HEK293 (cell line): ENCODE measurements around the gene IL22RA1.

Experiments used
- CTCF ChIA-PET: fragments of 350-600 bp; formaldehyde crosslinking; extraction: SDS; loops from one replicate; lab custom pipeline; 2021; ENCODE audit warnings: antibody characterized with exemption; lab: Yijun Ruan, JAX
- POLR2A ChIA-PET: fragments of 300-600 bp; formaldehyde crosslinking; extraction: SDS; loops from one replicate; lab custom pipeline; 2020; ENCODE audit warnings: antibody characterized with exemption, inconsistent platforms; lab: Yijun Ruan, JAX
- H3K27ac ChIP-seq: fragments of 200-500 bp; sonication (Bioruptor generic); 2 replicates; pipeline ENCODE4 v1.5.1; 2014; ENCODE audit warnings: low read depth, low read length, control low read depth, inconsistent platforms; ENCODE audit errors: extremely low read depth
- H3K36me3 ChIP-seq, 2 experiments: fragments of 200-500 bp in 1 of 2; sonication (Bioruptor generic) in 1 of 2; 1 replicate in 1 of 2; 2 replicates in 1 of 2; pipeline ENCODE4 v1.5.1; 2014 to 2017; ENCODE audit warnings: inconsistent platforms in 2 of 2, low read length in 2 of 2; ENCODE audit not compliant: control insufficient read depth in 2 of 2, insufficient read depth in 1 of 2
- H3K4me1 ChIP-seq: fragments of 200-500 bp; sonication (Bioruptor generic); 2 replicates; pipeline ENCODE4 v1.5.1; 2014; ENCODE audit warnings: mild to moderate bottlenecking, low read length, inconsistent platforms; ENCODE audit not compliant: control insufficient read depth, insufficient read depth
- H3K4me3 ChIP-seq: 2 replicates; pipeline ENCODE4 v1.5.1; 2011; ENCODE audit warnings: low read depth, mild to moderate bottlenecking, control low read depth, low read length, moderate library complexity
- H3K9me3 ChIP-seq: fragments of 200-500 bp; sonication (Bioruptor generic); 2 replicates; pipeline ENCODE4 v1.5.1; 2014; ENCODE audit warnings: low read depth, low read length, inconsistent platforms; ENCODE audit not compliant: control insufficient read depth, insufficient read depth
- ELK4 ChIP-seq: IDR thresholded peaks from 2 replicates; pipeline ENCODE4 v1.6.1; 2011; ENCODE audit warnings: mild to moderate bottlenecking, low read depth, low read length, borderline replicate concordance
- PRDM1 ChIP-seq: fragments of 450-650 bp; formaldehyde crosslinking; IDR thresholded peaks from 2 replicates; pipeline ENCODE4; 2016; ENCODE audit warnings: missing biosample characterization, missing genetic modification characterization
- ZBTB6 ChIP-seq: fragments of 450-650 bp; formaldehyde crosslinking; IDR thresholded peaks from 2 replicates; pipeline ENCODE4 v1.5.1; 2017; ENCODE audit warnings: missing biosample characterization, missing genetic modification characterization
- ZNF112 ChIP-seq: fragments of 450-650 bp; formaldehyde crosslinking; IDR thresholded peaks from 2 replicates; pipeline ENCODE4 v1.5.0; 2017; ENCODE audit warnings: missing biosample characterization, missing genetic modification characterization
- ZNF121 ChIP-seq: fragments of 450-650 bp; formaldehyde crosslinking; IDR thresholded peaks from 2 replicates; pipeline ENCODE4 v1.5.1; 2016; ENCODE audit warnings: missing biosample characterization, missing genetic modification characterization
- ZNF138 ChIP-seq: fragments of 450-650 bp; formaldehyde crosslinking; IDR thresholded peaks from 2 replicates; pipeline ENCODE4 v1.5.1; 2016; ENCODE audit warnings: missing biosample characterization, missing genetic modification characterization, borderline replicate concordance
- ZNF302 ChIP-seq: fragments of 450-650 bp; formaldehyde crosslinking; IDR thresholded peaks from 2 replicates; pipeline ENCODE4 v1.5.1; 2016; ENCODE audit warnings: missing biosample characterization, missing genetic modification characterization, low read depth
- ZNF473 ChIP-seq: fragments of 450-650 bp; formaldehyde crosslinking; IDR thresholded peaks from 2 replicates; pipeline ENCODE4 v1.5.1; 2017; ENCODE audit warnings: missing biosample characterization, missing genetic modification characterization
- ZNF561 ChIP-seq: fragments of 450-650 bp; IDR thresholded peaks from 2 replicates; pipeline ENCODE4 v1.5.1; 2018; ENCODE audit warnings: missing biosample characterization, missing genetic modification characterization, borderline replicate concordance
- ZNF645 ChIP-seq: fragments of 450-650 bp; formaldehyde crosslinking; IDR thresholded peaks from 2 replicates; pipeline ENCODE4; 2016; ENCODE audit warnings: missing biosample characterization, missing genetic modification characterization
- ZNF654 ChIP-seq: fragments of 450-650 bp; formaldehyde crosslinking; IDR thresholded peaks from 2 replicates; pipeline ENCODE4 v1.5.1; 2016; ENCODE audit warnings: low read depth, missing biosample characterization, missing genetic modification characterization
- ZNF660 ChIP-seq: fragments of 450-650 bp; IDR thresholded peaks from 2 replicates; pipeline ENCODE4 v1.5.1; 2018; ENCODE audit warnings: missing biosample characterization, mild to moderate bottlenecking, missing genetic modification characterization
- TF ChIP-seq, protein P1 (sequence below): fragments of 450-650 bp; formaldehyde crosslinking; IDR thresholded peaks from 2 replicates; pipeline ENCODE4 v1.5.1; 2016; ENCODE audit warnings: missing biosample characterization, missing genetic modification characterization
- TF ChIP-seq, protein P2 (sequence below): fragments of 450-650 bp; formaldehyde crosslinking; IDR thresholded peaks from 2 replicates; pipeline ENCODE4 v1.5.1; 2016; ENCODE audit warnings: missing biosample characterization, missing genetic modification characterization

IL22RA1 gene

GRCh38 chr1:24119489-24119858 is 23.5 kb downstream of the IL22RA1 start:
- H3K4me1 ChIP-seq: no peaks in the 10 kb centered on the region
- TF ChIP-seq ZNF121 (tag by site-specific recombination): no peak
- TF ChIP-seq, protein P1, sequence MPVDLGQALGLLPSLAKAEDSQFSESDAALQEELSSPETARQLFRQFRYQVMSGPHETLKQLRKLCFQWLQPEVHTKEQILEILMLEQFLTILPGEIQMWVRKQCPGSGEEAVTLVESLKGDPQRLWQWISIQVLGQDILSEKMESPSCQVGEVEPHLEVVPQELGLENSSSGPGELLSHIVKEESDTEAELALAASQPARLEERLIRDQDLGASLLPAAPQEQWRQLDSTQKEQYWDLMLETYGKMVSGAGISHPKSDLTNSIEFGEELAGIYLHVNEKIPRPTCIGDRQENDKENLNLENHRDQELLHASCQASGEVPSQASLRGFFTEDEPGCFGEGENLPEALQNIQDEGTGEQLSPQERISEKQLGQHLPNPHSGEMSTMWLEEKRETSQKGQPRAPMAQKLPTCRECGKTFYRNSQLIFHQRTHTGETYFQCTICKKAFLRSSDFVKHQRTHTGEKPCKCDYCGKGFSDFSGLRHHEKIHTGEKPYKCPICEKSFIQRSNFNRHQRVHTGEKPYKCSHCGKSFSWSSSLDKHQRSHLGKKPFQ (tag by site-specific recombination): no peak
- no peak for TF ChIP-seq ZNF302 (tag by site-specific recombination)
- TF ChIP-seq ELK4: no peak
- TF ChIP-seq ZNF645: no peak
- CTCF ChIA-PET: interaction anchor here (1.3 kb wide), 1 partner anchor 31 kb away, joined by 6 read pairs; no protein-coding TSS in a partner anchor

GRCh38 chr1:24118410-24119242 is 24.3 kb downstream of the IL22RA1 start:
- ChIA-PET POLR2A (interaction anchor here (0.6 to 0.7 kb wide), 2 partner anchors 32 to 155 kb away, joined by 3 read pairs; no protein-coding TSS in a partner anchor), CTCF (interaction anchor here (0.8 to 1.0 kb wide), 2 partner anchors 32 to 47 kb away, joined by 3 to 4 read pairs; no protein-coding TSS in a partner anchor)
- H3K36me3 ChIP-seq: no peaks in the 10 kb centered on the region
- H3K27ac ChIP-seq: no peak overlapping the region
- TF ChIP-seq ZNF561: no peak
- TF ChIP-seq ZNF302 (tag by site-specific recombination): no peak
- no peak for TF ChIP-seq ZNF112 (tag by site-specific recombination)
- no peak for TF ChIP-seq ZNF660 (tag by site-specific recombination)
- no peak for TF ChIP-seq ZBTB6
- TF ChIP-seq, protein P2, sequence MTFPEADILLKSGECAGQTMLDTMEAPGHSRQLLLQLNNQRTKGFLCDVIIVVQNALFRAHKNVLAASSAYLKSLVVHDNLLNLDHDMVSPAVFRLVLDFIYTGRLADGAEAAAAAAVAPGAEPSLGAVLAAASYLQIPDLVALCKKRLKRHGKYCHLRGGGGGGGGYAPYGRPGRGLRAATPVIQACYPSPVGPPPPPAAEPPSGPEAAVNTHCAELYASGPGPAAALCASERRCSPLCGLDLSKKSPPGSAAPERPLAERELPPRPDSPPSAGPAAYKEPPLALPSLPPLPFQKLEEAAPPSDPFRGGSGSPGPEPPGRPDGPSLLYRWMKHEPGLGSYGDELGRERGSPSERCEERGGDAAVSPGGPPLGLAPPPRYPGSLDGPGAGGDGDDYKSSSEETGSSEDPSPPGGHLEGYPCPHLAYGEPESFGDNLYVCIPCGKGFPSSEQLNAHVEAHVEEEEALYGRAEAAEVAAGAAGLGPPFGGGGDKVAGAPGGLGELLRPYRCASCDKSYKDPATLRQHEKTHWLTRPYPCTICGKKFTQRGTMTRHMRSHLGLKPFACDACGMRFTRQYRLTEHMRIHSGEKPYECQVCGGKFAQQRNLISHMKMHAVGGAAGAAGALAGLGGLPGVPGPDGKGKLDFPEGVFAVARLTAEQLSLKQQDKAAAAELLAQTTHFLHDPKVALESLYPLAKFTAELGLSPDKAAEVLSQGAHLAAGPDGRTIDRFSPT (tag by site-specific recombination): no peak
- TF ChIP-seq ZNF473 (tag by site-specific recombination): no peak
- no peak for TF ChIP-seq ZNF138
- no peak for TF ChIP-seq PRDM1 (tag by site-specific recombination)
- no peak for TF ChIP-seq ZNF654 (tag by site-specific recombination)
- no peaks in the 10 kb centered on the region for H3K9me3 ChIP-seq
- no peak overlapping the region for H3K4me3 ChIP-seq
- no peaks in the 10 kb centered on the region for H3K4me1 ChIP-seq

More at GRCh38 chr1:24119489-24119858, 23.5 kb downstream of the IL22RA1 start:
- H3K4me3 ChIP-seq: no peak overlapping the region
- H3K27ac ChIP-seq: no peak overlapping the region
- no peaks in the 10 kb centered on the region for H3K36me3 ChIP-seq
- H3K9me3 ChIP-seq: no peaks in the 10 kb centered on the region
- POLR2A ChIA-PET: no interaction called here
